Midbrain (tissue), 1 donor: ENCODE data around the gene CDK10.

Source experiments
- DNase-seq: peaks from one replicate; lab custom pipeline; 2025; lab: John Stamatoyannopoulos, UW

CDK10 gene

GRCh38 chr16:89736554-89736953, 50.1 kb downstream of the CDK10 start:
- no peak for DNase-seq

GRCh38 chr16:89737341-89738071, 51.0 kb downstream of the CDK10 start:
- DNase-seq = no peak

GRCh38 chr16:89738072-89738377, 51.5 kb downstream of the CDK10 start:
- DNase-seq = no peak

DNA sequence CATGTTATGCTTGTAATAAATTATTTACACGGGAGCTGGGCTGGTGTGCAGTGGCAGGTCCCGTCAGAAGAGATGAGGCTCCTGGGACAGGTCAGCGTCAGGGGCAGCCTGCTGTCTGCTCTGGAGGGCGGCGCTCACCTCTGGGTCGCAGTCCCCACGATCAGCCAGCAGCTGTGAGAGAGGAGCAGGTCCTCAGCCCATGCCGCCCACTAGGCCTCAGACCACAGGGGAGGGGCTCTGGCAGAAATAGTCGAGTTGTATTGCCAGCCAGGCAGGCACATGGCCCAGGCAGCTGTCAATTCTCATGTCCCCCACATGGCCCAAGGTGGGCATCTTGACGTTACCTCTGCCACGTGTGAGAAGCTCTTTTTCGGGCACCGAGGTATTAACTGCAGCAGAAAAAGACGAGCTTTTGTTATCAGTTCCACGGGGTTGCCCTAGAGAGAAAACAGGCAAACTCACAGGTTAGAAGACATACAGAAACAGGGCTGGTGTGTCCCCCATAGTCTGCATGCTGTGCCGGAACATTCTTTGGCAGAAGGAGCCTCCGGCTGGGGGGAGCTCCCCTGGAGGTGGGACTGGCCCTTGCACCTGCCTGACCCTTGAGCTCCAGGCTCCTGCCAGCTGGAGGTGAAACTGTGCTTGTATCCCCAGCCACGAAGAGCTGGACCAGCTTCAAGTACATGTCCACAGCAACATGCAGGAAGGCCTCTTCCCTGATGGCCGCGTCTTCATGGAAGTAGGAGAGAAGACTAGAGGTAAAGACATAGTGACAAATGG, 52.2 kb downstream of the CDK10 start:
- no peak for DNase-seq

- no peak for DNase-seq
Measured at GRCh38 chr16:89739383-89739782, 52.9 kb downstream of the CDK10 start.

- DNase-seq = no peak
Measured at GRCh38 chr16:89741342-89742014, 55.0 kb downstream of the CDK10 start.

DNA sequence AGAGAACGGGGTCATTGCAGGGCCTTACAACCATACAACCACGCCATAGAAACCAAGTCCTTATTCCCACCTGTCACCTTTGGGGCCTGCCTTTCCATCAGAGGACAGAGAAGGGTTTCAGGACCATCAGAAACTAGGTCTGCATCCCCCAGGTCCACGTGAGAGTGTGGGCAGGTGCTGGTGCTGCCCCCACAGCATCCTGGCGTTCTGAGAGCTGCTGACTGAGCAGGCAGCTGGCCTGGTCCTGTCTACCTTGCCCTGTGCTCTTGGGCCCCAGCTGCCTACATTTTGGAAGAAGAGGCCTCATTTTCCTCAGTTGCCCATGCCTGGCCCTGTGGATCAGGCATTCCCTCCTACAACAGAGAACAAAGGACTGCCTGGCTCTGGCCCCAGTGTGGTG, 56.5 kb downstream of the CDK10 start:
- no peak for DNase-seq

GRCh38 chr16:89744813-89745212, 58.3 kb downstream of the CDK10 start:
- DNase-seq = no peak
